ENCODE results near the gene CHDH. TPM values are rescaled to one million over a fixed set of nuclear protein-coding genes. Genes with fewer than 3 reads are reported as not detected.

CHDH gene
- total RNA-seq, 1 donor from 2014 or later = 17.7 TPM

DNA sequence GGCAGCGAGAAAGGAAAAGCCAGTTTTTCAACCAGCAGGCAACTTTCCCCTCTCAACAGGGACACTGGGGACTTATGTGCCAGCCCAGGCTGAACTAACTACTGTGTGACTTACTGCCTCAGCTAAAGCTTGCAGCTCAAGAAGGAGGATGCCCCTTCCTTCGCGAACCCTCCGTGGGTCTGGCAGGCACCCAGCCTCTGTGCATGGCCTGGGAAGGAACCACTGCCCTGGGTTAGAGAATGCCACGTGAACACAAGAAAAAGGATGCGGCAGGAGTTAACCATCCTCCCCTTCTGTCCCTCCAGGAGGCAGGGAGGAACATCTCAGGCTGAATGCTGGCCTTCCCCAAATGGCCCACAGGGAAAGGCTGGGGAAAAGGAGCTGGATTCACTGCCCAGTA is 29.0 kb downstream of the CHDH start:
- no peak for DNase-seq (ENCODE audit: low spot score, unreplicated experiment)
- TF ChIP-seq, protein P1, sequence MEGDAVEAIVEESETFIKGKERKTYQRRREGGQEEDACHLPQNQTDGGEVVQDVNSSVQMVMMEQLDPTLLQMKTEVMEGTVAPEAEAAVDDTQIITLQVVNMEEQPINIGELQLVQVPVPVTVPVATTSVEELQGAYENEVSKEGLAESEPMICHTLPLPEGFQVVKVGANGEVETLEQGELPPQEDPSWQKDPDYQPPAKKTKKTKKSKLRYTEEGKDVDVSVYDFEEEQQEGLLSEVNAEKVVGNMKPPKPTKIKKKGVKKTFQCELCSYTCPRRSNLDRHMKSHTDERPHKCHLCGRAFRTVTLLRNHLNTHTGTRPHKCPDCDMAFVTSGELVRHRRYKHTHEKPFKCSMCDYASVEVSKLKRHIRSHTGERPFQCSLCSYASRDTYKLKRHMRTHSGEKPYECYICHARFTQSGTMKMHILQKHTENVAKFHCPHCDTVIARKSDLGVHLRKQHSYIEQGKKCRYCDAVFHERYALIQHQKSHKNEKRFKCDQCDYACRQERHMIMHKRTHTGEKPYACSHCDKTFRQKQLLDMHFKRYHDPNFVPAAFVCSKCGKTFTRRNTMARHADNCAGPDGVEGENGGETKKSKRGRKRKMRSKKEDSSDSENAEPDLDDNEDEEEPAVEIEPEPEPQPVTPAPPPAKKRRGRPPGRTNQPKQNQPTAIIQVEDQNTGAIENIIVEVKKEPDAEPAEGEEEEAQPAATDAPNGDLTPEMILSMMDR (IDR thresholded peaks at IDR 0.05; ENCODE audit: unreplicated experiment) = no peak
- no peaks in the 10 kb centered on the region for H3K27me3 Mint-ChIP-seq
- no peaks in the 10 kb centered on the region for H3K9me3 Mint-ChIP-seq (ENCODE audit: low read depth)
- H3K4me1 Mint-ChIP-seq (ENCODE audit: low read depth) = no peaks in the 10 kb centered on the region
- H3K27ac Mint-ChIP-seq = no peak overlapping the region
- no peak overlapping the region for H3K4me3 Mint-ChIP-seq (ENCODE audit: low read depth)
- H3K36me3 Mint-ChIP-seq (ENCODE audit: insufficient read depth) = peaks cover 4% of the 10 kb centered on the region

DNA sequence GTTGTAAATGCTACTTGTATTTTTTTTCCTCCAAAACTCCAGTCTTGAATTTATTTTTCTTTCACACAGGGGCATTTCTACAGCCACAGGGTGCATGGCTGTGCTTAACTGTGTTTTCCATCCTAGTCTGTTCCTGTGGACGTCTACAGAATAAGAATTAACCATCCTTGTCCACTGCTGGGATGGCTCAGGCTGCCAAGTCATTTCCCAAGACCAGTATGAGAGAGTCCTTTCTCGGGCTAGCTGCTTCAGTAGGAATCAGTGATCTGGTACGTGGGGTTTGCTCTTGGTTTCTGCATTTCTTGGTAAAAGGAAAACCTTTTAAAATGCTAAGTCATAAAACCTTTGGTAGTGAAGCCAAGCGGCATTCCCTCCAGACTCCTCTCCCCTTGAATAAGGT is 29.8 kb downstream of the CHDH start:
- H3K36me3 Mint-ChIP-seq (ENCODE audit: insufficient read depth) = peaks cover 2% of the 10 kb centered on the region
- H3K27ac Mint-ChIP-seq = no peak overlapping the region

DNA sequence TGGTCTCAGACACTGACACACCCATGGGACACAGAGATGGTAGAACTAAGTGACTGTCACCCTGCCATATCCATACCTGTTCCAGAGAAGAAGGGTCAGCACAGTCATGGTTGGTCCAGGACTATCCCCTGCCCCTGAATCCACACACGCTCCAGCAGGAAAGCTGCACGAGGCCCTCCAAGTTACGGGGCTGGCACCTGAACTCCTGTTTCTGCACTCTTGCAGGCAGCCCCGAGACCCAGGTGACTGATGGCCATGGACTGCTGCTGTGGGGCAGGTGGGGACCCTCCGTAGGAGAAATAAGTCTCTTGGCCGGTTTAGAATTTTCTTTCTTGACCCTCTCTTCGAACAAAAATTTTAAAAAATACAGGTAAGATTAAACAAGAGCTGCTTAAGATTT is 30.6 kb downstream of the CHDH start:
- no peaks in the 10 kb centered on the region for H3K27me3 Mint-ChIP-seq
- TF ChIP-seq, protein P1 (IDR thresholded peaks at IDR 0.05; ENCODE audit: unreplicated experiment) = no peak
- no peak for DNase-seq (ENCODE audit: low spot score, unreplicated experiment)
- H3K4me1 Mint-ChIP-seq (ENCODE audit: low read depth) = no peaks in the 10 kb centered on the region
- H3K36me3 Mint-ChIP-seq (ENCODE audit: insufficient read depth) = peaks cover 2% of the 10 kb centered on the region
- no peaks in the 10 kb centered on the region for H3K9me3 Mint-ChIP-seq (ENCODE audit: low read depth)
- H3K27ac Mint-ChIP-seq = no peak overlapping the region
- H3K4me3 Mint-ChIP-seq (ENCODE audit: low read depth) = no peak overlapping the region

More for the DNA sequence above, 29.8 kb downstream of the CHDH start:
- TF ChIP-seq, protein P1 (IDR thresholded peaks at IDR 0.05; ENCODE audit: unreplicated experiment) = no peak
- no peak for DNase-seq (ENCODE audit: low spot score, unreplicated experiment)
- H3K9me3 Mint-ChIP-seq (ENCODE audit: low read depth) = no peaks in the 10 kb centered on the region
- no peaks in the 10 kb centered on the region for H3K27me3 Mint-ChIP-seq
- H3K4me3 Mint-ChIP-seq (ENCODE audit: low read depth) = no peak overlapping the region
- no peaks in the 10 kb centered on the region for H3K4me1 Mint-ChIP-seq (ENCODE audit: low read depth)

DNA sequence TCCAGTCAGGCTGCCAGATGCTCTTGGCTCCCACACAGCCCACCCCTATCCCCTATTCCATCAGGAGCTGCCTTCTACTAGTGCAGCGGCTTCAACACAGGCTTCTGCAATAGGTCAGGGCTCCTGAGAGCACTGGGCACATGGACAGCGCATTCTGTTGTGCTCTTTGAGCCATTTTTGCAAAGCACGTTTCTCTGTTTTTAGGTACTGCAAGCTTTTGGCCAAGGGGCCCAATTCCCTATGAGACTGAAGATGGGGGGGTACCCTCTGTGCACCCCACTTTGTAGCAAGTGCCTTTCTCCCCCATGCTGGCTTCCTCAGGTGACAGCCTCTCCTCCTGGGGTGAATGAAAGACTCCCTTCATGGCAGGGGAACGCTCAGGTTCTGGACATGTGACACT is 31.2 kb downstream of the CHDH start:
- no peak for DNase-seq (ENCODE audit: low spot score, unreplicated experiment)
- Mint-ChIP-seq H3K4me1 (ENCODE audit: low read depth) (no peaks in the 10 kb centered on the region), H3K36me3 (ENCODE audit: insufficient read depth) (peaks cover 2% of the 10 kb centered on the region), H3K9me3 (ENCODE audit: low read depth) (no peaks in the 10 kb centered on the region), H3K27me3 (no peaks in the 10 kb centered on the region), H3K27ac (no peak overlapping the region), H3K4me3 (ENCODE audit: low read depth) (no peak overlapping the region)
- TF ChIP-seq, protein P1 (IDR thresholded peaks at IDR 0.05; ENCODE audit: unreplicated experiment) = no peak

DNA sequence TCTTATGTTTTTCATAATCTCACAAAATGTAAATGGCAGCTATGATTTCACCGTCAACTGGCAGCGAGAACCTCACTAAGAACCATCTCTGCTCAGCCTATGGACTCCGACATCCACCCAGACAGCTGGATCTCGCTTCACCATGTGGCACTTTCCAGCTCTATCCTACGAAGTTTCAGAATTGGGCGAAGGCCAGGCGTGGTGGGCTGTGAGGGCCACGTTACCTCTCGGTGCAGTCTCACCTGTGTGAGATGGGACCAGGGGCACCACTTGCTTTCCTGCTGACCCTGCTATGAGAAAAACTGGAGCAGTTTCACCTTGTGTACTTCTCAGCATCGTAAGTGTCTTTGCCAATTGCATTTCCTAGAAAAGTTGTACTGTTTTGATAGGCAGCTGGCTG is 32.3 kb downstream of the CHDH start:
- Mint-ChIP-seq H3K9me3 (ENCODE audit: low read depth) (no peaks in the 10 kb centered on the region), H3K4me1 (ENCODE audit: low read depth) (no peaks in the 10 kb centered on the region), H3K27ac (no peak overlapping the region), H3K27me3 (no peaks in the 10 kb centered on the region), H3K36me3 (ENCODE audit: insufficient read depth) (peaks cover 2% of the 10 kb centered on the region), H3K4me3 (ENCODE audit: low read depth) (no peak overlapping the region)
- no peak for DNase-seq (ENCODE audit: low spot score, unreplicated experiment)
- TF ChIP-seq, protein P1 (IDR thresholded peaks at IDR 0.05; ENCODE audit: unreplicated experiment) = no peak

Measured in progenitor cell of endocrine pancreas (in vitro differentiated cells).